ENCODE results near the gene ATP6V0B.

Gene ATP6V0B

DNA sequence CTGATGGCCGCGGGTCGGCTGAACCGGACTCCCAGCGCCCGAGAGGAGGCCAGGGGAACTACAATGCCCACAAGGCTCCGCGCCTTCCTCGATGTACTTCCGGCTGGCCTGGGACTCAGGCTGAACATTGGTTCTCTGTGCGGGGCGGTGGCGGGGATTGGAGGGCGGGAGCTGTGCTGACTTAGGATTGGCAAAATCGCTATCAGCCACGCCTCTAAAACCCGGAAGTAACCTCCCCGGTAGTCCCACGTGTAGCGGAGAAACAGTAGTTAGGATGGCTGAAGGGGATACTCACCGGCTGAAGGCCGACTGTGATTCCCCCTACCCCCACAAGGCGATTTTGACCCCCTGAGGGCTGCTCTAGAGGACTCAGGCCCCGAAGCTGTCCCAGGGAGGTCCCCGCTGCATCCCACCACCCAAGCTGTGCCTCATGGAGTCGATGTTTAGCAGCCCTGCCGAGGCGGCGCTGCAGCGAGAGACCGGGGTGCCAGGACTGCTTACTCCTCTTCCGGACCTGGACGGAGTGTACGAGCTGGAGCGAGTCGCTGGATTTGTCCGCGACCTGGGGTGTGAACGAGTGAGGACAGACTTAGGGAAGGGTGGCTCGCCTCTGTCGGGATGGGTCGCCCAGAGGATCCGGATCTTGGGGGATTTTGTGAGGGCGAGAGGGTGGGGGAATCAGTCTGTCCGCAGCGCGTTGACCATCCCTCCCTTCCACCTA lies 4.9 kb upstream of the ATP6V0B start, which contains the start of gene DPH2:
DPH2 (plus strand) TSS at position 265 of the 721 bp plus-strand sequence; CDS start at position 431, 166 bp downstream.
- TF ChIP-seq GATA2 (IDR thresholded peaks at IDR 0.05; ENCODE audit: low read depth, low read length) (no peak), GATA3 (IDR thresholded peaks at IDR 0.05; ENCODE audit: low read depth, low read length) (no peak)

DNA sequence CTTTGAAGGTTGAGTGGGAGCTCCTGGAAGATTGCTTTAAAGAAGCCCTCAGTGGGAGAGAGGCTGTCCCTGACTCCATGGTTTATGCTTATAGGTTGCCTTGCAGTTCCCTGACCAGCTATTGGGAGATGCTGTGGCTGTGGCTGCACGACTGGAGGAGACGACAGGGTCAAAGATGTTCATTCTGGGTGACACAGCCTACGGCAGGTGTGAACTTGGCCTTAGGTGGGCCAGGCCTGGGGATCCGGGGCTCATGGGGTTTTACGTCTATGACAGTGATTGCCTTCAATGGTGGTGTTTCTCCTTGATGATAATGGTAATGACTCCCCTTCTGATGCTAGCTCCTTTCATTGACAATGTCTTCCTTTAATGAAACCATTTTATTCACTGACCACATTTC lies 4.3 kb upstream of the ATP6V0B start:
- TF ChIP-seq GATA3 (IDR thresholded peaks at IDR 0.05; ENCODE audit: low read depth, low read length): no peak
- no peak for TF ChIP-seq GATA2 (IDR thresholded peaks at IDR 0.05; ENCODE audit: low read depth, low read length)

DNA sequence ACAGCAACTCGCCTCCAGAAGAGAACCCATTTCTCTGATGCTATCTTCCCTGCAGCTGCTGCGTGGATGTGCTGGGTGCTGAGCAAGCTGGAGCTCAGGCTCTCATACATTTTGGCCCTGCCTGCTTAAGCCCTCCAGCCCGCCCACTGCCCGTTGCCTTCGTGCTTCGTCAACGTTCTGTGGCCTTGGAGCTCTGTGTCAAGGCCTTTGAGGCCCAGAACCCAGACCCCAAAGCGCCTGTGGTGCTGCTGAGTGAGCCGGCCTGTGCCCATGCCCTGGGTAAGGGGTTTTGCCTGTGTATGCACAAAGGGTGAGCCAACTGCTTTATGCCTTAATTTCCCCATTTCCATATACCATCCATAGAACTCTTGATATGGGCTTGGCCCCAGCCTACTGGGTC lies 3.8 kb upstream of the ATP6V0B start:
- TF ChIP-seq GATA2 (IDR thresholded peaks at IDR 0.05; ENCODE audit: low read depth, low read length) (peak; percentile 16; the same call in 1 of the 2 replicates), GATA3 (IDR thresholded peaks at IDR 0.05; ENCODE audit: low read depth, low read length) (no peak)

DNA sequence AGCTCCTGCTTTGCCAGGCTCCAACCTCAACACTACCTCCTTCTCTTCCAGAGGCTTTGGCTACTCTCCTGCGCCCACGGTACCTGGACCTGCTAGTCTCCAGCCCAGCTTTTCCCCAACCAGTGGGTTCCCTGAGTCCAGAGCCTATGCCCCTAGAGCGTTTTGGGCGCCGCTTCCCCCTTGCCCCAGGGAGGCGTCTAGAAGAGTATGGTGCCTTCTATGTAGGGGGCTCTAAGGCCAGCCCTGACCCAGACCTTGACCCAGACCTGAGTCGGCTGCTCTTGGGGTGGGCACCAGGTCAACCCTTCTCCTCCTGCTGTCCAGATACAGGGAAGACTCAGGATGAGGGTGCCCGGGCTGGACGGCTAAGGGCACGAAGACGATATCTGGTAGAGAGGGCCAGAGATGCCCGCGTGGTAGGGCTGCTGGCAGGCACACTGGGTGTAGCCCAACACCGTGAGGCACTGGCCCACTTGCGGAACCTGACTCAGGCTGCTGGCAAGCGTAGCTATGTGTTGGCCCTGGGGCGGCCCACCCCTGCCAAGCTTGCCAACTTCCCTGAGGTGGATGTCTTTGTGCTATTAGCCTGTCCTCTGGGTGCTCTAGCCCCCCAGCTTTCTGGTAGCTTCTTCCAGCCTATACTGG lies 3.3 kb upstream of the ATP6V0B start:
- TF ChIP-seq GATA3 (IDR thresholded peaks at IDR 0.05; ENCODE audit: low read depth, low read length) (no peak), GATA2 (IDR thresholded peaks at IDR 0.05; ENCODE audit: low read depth, low read length) (no peak)

DNA sequence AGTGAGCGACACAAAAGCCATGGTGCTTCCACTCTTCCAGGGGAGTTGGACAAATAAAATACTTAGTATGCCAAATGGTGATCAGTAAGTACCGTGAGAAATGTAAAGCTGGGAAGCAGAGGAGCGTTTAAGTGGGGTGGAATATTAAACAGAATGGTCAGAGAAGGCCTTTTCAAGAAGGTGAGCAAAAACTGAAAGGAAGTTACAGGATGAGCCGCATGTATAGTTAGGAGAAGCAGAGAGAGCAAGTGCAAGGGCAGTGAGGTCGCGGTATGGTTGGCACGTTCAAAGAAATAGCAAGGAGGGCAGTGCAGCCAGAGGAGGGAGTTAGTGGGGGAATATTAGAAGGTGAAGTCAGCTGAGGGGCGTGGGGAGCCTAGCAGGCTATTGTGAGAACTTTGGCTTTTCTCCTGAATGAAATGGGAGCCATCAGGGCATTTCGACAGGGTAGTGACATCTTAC lies 748 bp upstream of the ATP6V0B start:
- no peak for TF ChIP-seq GATA2 (IDR thresholded peaks at IDR 0.05; ENCODE audit: low read depth, low read length)

DNA sequence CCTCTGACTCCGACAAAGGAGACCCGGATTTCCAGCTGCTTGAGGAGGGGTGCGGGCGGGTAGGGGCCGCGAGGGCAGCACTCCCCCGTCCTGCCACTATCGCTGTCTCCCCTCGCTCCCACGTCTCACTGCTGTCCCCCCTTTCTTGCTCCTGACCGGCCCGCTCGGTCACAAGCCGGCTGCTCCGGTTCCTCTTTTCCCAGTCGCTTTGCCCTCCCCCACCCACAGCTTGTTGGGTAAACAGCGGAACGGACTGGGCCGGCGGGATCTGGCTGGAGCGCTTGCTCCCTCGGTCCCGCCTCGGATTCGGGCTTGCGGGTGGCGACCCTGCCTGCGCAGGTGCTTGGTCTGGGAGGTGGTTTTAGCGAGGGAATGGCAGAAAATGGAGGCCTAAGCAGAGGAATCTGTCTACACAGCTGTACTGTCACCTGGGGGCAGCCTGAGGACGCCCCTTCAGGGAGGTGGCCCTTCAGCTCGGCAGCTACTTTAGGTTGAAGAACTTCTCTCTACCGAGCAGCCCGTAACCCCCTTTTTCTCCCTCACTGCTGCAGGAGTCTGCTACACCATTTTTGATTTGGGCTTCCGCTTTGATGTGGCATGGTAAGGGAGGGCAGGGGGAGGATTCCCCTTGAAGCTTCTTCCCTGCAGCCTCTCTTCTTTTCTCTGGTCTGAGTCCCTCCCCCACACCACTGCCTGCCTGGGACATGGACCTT lies 645 bp downstream of the ATP6V0B start:
- TF ChIP-seq GATA3 (IDR thresholded peaks at IDR 0.05; ENCODE audit: low read depth, low read length) (no peak), GATA2 (IDR thresholded peaks at IDR 0.05; ENCODE audit: low read depth, low read length) (no peak)

DNA sequence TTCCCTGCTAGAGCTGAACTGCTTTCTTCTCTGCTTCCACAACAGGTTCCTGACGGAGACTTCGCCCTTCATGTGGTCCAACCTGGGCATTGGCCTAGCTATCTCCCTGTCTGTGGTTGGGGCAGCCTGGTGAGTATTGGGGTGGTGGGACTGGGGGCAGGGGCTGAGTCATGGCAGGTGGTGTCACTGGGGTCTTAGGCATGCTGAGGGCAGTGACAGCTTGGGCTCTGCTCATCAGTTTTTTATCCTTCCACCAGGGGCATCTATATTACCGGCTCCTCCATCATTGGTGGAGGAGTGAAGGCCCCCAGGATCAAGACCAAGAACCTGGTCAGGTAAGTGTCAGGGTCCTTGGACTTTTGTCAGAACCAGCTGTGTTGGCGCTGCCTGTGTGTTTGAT lies 1.3 kb downstream of the ATP6V0B start:
- TF ChIP-seq GATA2 (IDR thresholded peaks at IDR 0.05; ENCODE audit: low read depth, low read length) (no peak), GATA3 (IDR thresholded peaks at IDR 0.05; ENCODE audit: low read depth, low read length) (no peak)

DNA sequence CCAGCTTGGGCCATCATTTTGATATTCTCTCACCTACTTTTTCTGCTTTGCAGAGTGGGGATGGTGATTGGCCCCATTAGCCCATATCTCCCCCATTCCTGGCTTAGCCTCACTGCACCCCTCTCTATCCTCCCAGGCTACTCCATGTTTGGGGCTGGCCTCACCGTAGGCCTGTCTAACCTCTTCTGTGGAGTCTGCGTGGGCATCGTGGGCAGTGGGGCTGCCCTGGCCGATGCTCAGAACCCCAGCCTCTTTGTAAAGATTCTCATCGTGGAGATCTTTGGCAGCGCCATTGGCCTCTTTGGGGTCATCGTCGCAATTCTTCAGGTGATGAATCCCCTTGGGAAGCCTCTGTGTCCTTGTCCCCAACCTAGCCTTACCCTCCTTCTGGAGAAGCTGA lies 2.1 kb downstream of the ATP6V0B start:
- TF ChIP-seq GATA3 (IDR thresholded peaks at IDR 0.05; ENCODE audit: low read depth, low read length) (no peak), GATA2 (IDR thresholded peaks at IDR 0.05; ENCODE audit: low read depth, low read length) (no peak)

DNA sequence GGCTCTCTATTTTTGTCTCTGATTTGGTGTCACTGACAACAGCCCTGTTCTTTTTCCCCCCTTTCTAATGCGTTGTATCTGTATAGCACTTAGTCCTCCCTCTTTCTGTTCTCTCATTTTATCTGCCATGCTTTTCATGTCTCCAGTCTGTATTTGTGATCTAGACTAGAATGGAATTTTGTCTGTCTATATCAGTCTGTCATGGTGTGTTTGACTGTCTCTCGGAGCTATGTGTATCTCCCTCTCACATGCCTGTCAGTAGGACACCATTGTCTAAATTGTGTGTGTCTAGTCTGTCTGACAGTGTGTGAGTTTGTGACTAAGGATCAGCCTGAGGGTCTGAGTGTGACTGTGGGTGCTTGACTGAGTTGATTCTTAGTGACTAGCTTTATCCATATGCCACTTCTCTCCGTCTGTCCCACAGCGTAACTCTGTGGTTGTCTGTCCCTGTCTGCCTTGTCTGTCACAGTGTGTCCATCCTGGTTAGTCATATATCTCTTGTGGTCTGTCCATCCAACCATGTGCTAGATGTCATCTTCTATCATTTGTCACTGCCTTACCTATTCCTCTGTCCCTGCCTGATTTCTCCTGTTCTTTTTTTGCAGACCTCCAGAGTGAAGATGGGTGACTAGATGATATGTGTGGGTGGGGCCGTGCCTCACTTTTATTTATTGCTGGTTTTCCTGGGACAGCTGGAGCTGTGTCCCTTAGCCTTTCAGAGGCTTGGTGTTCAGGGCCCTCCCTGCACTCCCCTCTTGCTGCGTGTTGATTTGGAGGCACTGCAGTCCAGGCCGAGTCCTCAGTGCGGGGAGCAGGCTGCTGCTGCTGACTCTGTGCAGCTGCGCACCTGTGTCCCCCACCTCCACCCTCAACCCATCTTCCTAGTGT lies 2.9 kb downstream of the ATP6V0B start:
- TF ChIP-seq GATA2 (IDR thresholded peaks at IDR 0.05; ENCODE audit: low read depth, low read length) (no peak), GATA3 (IDR thresholded peaks at IDR 0.05; ENCODE audit: low read depth, low read length) (no peak)

DNA sequence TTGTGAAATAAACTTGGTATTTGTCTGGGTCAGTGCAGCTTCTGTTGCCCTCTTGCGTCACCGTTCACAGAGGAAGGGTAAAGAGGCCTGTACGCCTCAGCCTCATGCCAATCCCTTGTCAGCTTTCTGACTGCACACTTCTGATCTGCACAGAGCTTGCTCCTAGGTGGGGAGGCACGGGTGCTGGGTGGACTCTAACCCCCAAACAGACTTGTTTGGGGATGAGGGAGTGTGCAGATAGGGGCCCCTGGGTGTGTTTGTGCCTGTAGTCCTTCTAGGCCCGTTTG lies 3.4 kb downstream of the ATP6V0B start:
- TF ChIP-seq GATA3 (IDR thresholded peaks at IDR 0.05; ENCODE audit: low read depth, low read length) (no peak), GATA2 (IDR thresholded peaks at IDR 0.05; ENCODE audit: low read depth, low read length) (no peak)

DNA sequence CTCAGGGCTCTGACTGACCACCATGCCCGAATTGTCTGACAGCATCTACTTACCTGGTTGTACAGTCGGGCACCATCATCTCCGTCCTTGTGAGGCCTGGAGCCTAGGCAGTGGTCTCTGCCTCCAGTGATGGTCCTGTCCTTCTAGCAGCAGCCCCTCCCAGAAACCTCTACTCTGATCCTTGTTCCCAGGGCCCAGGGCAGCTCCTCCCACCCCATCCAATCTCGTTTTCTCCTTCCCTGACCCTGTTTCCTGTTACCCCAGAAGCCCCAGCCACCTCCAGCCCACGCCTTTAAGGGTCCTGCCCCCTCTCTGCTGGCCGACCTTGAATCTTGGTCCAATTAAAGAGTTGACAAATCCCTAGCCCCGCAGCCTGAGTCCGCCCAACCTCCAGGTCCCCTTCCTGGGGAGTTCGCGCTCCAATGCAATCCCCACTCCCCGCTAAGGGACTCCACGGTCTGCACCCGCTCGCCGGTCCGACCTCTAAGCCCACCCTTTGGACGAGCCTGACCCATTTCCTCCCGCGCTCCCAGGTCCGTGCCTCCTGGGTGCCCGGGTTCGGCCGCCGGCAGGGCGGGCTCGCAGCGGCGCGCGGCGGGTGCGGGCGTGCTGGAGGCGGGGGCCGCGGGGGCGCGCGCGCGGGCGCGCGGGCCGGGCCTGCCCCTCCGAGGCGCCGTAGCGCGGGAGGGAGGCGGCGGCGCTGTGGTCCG lies 3.9 kb downstream of the ATP6V0B start, which contains the start of gene B4GALT2:
B4GALT2 (plus strand) TSS at position 660 of the 710 bp plus-strand sequence. CDS start 1,951 bp downstream, outside the sequence.
- no peak for TF ChIP-seq GATA3 (IDR thresholded peaks at IDR 0.05; ENCODE audit: low read depth, low read length)
- no peak for TF ChIP-seq GATA2 (IDR thresholded peaks at IDR 0.05; ENCODE audit: low read depth, low read length)

DNA sequence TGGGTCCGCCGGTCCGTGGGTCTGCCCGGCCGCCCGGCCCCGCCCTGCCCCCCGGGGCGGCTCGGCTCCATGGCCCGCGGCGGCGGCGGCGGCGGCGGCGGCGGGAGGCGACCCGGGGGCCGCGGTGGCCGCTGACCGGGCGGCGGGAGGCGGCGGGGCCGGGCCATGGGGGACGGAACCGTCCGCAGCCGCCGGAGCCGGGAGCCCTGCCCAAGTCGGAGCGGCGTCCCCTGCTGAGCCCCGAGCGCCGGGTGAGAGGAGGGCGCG lies 4.4 kb downstream of the ATP6V0B start:
- TF ChIP-seq GATA3 (IDR thresholded peaks at IDR 0.05; ENCODE audit: low read depth, low read length) (no peak), GATA2 (IDR thresholded peaks at IDR 0.05; ENCODE audit: low read depth, low read length) (no peak)

DNA sequence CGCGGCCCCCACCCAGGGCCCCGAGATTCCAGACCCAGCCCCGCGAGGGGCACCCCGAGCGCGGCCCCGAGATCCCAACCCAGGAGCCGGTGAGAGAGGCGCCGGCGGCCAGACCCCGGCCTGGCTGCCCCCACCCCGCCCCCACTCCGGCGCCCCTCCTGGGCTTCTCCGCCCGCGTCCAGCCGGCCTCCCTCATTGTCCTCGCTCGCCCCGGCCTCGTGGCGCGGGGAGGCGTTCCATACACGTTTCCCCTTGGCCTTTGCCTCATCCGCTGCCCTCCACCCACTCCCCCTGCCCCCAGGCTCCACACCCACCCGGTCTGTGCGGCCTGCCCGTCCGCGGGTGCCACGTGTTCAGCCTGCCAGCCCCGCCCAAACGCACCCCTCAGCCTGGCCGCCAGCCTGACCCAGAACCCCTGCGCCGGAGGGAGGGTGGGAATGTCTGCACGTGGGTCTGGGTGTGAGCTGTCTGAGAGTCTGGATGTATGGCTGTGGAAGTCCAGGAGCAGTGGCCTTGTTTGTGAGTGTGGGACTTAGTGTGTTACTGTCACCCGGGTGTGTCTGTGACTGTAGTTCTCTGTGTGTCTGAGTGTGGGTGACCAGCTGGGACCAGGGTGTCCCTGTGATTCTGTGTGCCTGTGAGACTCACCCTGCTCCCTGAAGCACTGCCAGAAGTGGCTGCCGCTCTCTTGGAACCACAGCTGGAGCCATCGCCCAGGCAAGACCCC lies 4.9 kb downstream of the ATP6V0B start:
- TF ChIP-seq GATA3 (IDR thresholded peaks at IDR 0.05; ENCODE audit: low read depth, low read length) (no peak), GATA2 (IDR thresholded peaks at IDR 0.05; ENCODE audit: low read depth, low read length) (no peak)

Data from SH-SY5Y (cell line).